ENCODE measurements around the gene ASPHD2.
A peak's percentile ranks its signal among the peaks of the same experiment; 100 is the strongest.
"Not testable (repeated sequence)": the region's sequence is repeated elsewhere in the genome, so short reads cannot be mapped to it uniquely, and the experiment has no call there.

Gene ASPHD2, protein sequence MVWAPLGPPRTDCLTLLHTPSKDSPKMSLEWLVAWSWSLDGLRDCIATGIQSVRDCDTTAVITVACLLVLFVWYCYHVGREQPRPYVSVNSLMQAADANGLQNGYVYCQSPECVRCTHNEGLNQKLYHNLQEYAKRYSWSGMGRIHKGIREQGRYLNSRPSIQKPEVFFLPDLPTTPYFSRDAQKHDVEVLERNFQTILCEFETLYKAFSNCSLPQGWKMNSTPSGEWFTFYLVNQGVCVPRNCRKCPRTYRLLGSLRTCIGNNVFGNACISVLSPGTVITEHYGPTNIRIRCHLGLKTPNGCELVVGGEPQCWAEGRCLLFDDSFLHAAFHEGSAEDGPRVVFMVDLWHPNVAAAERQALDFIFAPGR

DNA sequence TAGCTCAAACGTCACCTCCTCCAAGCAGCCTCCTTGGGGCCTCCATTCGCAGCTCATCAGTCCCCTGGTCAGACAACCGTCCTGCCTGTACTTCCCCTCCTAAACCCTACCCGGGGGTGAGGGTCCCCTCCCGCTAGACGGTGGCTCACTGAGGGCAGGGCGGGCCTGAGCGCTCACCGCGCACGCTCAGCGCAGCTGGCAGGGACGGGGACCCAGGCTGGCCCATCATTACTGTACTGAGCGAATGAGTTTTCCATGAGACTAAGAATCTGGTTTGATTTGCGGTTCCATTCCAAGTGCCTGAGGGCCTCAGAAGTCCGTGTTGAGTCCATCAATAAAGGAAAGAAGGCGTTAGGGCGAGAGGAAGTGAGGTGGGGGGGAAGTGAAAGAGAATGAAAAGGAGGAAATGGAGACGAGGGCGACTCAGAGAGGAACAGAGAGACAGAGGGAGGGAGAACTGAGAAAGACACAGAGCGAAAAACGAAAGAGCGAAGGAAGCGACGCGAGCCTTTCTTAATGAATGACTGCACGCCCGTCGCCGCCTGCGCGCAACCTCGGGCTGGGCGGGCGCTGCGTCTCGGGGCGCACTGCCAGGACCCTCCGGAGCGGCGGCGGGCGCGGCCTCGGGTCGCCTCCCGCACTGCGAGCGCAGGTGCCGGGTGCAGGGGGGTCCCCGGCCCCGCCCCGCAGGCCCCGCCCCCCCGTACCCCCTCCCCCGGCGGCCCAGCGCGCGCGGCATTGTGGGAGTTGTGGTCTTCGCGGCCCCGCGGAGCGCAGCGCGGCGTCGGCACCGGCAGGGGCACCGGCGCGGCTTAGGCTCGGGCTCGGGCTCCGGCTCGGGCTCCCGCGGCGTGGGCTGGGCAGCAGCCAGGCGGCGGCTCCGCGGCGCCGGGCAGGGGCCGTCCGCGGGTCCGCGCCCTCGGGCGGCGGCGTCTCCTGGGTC is at the start of gene ASPHD2:
TSS of gene ASPHD2 (plus strand) at position 746 of the 943 bp plus-strand sequence. CDS start 4,356 bp downstream, outside the sequence.
- peak; percentile 76 for DNase-seq

DNA sequence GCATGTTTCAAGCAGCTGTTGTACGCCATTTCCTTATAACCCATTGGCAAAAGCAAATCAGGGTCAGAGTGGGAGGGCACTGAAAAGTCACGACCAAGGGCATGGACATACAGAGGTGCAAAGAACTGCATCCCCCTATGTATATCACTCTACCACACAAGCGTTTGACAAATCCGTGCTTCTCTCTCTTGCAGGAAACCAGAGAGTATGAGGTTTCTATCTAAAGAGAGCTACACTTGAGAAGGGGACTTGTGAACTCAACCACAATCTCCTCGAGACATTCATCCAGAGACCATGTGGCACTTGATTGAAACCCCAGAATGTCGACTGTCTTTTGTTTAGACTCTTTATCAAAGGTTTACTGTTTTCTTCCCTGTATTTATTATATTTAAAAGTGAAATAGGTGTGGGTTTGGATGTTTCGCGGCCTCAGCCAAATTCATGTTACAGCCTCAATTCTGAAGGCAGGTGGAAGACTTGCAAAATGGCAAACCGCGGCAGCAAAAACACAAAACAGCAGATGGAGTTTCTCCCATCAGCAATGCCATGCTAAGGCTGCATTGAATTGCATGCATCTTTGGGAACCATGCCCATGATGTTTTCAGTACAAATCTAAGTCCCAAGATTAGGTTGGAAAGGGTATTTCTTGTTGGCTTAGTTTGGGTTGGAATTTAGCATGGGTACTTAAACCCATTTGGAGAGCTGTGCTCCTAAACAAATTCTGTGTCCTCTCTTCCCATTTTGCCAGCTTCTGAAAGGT is 48.8 kb upstream of the ASPHD2 start:
- DNase-seq = no peak

DNA sequence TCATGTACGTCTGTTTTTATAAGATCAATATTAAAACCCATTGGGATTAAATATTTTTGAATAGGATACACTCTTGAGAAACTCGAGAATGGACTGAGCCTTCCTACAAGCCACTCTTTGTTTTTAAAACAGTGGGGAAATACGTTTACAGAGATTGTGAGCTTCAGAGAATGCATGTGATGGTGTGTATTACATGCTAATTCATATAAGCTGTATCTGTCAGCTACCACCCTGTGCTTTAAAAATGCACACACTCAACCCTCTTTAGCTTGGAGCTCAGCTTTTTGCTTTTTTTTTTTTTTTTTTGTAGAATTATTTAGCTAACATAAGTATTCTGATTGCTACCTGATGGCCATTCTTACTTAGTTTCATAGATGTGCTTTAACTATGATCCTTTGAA is 46.3 kb upstream of the ASPHD2 start:
- no peak for DNase-seq

DNA sequence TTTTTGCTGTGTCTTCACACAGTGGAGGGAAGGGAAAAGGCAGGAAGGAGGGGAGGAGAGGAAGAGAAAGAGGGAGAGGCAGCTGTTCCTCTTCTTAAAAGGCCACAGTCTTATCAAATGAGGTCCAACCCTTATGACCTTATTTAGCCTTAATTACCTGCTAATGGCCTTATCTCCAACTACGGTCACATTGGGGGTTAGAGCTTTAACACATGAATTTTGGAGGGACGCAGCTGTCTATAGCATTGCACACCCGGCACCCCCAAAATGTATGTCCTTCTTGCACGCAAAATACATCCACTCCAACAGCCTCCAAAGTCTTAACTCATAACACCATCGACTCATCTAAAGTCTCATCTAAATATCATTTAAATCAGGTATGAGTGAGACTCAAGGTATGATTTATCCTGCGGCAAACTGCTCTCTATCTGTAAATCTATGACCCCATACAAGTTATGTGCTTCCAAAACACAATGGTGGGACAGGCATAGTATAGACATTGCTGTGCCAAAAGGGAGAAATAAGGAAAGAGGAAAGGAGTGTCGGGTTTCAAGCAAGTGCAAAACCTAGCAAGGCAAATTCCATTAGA is 45.0 kb upstream of the ASPHD2 start:
- DNase-seq = no peak

DNA sequence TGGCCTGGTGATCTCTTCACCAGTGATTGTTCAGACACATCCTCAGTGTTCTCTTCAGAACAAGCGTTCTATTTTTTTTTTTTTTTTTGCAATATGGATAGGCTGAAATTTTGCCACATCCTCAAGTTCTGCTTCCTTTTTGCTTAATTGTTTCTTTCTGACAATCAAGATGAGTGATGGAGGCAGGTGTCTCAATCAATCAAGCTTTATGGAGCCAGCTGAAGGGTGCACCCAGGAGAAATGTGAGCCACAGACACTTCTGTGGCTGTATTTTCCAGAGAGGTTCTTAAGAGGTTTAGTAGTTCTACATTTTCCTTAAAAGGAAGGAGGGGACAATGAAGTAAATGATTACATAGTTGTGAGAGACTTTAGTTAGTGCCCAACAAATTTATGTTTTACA is 43.9 kb upstream of the ASPHD2 start:
- no peak for DNase-seq

DNA sequence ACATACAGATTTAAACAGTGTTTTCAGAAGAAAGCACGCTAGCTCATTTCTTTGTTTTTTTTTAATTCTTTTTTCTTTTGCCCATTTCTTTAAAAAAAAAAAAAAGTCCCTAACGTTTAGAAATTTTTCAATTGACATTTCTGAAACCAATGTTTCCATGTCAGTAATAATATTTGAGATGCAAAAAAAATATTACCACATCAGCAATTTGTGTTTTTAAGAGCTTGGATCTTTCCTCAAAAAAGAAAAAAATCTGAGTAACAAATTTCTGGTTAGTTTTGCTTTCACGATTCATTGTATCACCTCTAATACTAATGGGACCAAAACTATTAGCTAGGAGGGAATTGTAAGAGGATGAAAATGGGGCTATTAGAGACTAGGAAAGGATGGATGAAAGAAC is 39.9 kb upstream of the ASPHD2 start:
- DNase-seq = no peak

DNA sequence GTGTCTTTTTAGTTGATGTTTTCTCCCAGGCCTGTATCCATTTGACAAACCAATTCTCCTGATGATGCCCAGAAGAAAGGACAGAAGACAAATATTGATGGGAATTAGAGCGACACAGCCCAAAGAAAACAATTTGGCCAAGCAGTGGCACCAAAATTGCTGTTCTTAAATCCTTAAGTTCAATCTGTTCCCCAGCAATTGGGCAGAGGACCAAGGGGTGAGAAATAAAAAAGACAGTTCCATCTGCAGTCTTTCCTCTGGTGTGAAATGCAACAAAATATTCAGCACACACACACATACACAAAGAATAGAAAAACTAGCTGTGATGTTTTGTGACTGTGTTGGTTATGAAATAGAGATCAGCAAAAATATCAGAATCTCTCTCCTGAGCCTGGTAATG is 38.0 kb upstream of the ASPHD2 start:
- no peak for DNase-seq

DNA sequence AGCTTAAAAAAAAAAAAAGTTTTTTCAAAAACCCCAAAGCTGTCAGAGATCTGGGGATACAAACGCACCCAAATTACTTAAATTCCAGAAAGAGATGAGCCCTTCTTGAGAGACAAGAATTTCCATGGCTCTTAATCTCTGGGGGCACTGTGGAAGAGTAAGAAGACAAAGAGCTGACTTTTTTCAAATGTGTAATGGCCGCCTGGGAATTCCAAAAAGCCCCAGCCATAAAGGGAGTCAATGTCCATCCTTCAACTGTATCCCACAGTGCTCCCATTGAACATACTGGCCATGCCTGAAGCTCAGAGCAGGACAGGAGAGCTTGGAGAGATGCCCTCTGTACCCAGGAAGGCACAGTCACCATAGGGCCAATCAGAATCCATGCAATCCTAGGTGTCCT is 37.4 kb upstream of the ASPHD2 start:
- DNase-seq = no peak

DNA sequence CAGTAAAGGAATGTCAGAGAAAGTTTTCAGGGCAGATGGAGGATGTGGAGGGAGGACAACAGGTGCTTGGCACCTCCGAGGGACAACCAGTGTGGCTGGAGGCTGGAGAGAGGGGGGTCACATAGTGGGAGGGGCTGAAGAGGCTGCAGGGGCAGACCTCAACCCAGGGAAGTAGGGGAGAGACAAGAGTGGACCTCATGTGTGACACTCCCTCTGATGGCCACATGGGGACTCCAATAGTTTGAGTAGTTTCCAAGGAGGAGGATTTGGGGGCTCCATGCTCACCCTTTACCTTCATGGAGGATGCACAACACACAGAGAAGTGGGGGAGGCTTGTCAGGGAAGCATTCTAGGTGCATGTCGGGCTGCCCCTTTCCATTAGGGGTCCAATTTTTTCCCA is 35.1 kb upstream of the ASPHD2 start:
- DNase-seq = no peak

DNA sequence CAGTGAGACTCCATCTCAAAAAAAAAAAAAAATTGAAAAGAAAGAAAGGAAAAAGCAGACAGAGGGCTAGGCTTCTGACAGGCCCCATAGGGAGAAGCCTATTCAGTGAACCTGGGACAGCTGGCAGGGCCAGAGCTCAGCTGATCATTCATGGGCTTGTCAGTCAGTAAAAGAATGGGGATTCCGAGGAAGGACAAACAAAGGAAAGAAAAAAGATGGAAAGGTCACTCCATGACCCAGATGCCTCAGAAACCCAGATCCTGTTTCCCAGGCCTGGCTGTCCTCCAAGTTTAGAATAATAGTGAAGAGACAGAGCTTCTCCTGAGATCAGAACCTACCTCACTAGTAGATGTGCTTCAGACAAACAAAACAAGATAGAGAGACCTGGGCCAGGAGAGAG is 34.3 kb upstream of the ASPHD2 start:
- DNase-seq = no peak

DNA sequence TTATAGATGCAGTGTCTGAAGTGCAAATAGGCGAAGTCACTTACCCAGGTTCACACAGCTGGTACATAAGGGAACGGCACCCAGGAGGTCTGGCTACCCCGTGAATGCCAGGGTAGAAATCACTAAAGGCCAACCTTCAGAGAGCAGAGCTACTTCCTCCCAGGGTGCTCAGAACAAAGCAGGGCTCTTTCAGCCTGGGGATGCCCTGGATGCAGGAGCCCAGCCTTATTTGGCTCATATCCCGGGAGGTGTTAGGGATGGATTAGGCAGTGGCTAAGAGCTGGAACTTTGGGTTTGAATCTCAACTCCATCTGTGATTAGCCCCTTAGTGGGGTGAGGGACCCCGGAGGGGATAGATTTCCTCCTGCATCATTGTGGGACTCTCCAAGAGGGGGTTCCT is 33.1 kb upstream of the ASPHD2 start:
- no peak for DNase-seq

DNA sequence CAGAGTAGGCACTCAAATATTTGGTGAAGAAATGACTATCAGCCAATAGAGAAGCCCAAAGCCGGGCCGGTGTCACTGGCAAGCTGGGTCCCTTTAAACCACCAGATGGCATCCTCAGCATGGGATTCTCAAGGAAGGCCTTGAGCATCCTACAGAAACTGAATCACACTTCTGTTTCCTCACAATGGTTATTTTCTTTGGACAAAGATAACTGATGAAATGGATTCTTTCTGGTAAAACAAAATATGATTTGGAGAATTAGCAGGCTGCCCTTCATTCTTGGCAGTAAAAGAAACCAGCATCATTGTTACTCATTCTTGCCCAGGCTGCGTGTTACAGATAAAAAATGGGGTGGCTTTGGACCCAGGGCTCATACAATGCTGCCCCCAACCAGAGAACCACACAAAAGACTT is 30.3 kb upstream of the ASPHD2 start:
- DNase-seq = peak; percentile 42

DNA sequence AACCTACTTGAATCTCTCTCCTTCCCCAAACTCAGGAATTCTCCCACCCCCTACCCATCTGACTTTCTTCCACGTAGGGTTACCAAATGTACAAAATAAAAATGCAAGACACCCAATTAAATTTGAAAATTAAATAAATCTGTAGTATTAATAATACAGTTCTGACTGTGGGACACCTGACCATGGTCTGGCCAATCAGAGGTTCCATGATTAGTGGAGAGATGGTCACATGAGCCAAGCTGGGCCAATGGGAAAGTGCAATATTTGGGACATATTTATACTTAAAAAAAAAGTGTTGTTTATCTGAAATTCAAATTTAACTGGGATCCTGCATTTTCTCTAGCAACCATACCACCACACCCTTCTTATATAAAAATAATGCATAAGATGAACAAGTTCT is 29.8 kb upstream of the ASPHD2 start:
- DNase-seq = no peak

DNA sequence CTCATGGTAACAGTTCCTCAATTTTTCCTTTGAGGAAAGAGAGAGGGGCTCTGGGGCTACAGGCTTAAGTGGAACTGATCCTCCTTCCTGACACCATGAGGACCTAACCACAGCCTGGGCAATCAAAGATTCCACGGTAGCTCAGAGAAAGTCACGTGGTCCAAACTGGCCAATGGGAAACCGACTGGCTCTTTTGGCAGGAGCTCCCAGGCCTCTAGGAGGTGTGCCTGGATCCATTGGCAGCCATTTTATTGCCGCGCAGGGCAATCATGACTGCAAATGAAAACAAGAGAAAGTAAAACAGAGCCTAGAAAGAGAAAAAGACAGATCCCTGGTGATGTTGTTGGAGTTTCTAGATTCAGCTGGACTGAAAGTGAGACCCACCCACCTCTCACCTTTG is 27.3 kb upstream of the ASPHD2 start:
- DNase-seq = no peak

DNA sequence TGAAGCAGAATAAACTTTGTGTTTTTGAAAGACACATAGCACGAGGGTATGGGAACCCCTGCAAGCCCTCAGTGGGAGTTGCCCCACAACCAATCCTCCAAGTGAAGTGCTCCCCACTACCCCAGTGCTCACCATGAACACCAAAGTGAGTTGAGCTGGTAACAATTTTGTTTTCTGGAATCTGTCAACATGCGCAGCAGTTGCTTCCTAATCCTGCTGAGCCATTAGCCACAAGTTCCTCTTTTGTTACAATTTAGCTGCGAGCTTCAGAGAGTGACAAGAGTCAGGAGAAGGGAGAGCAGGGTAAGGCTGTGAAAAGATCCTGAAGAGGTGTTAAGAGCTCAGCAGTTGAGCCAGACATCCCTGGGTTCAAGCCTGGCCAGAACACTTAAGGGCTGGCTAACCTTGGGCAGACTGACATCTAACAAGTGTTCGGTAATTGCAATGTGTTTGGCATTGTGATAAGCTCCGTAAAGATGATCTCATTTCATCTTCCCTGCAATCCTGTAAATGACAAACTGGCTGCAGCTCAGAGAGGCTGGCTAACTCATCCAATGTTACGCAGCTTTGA is 24.1 kb upstream of the ASPHD2 start:
- no peak for DNase-seq

DNA sequence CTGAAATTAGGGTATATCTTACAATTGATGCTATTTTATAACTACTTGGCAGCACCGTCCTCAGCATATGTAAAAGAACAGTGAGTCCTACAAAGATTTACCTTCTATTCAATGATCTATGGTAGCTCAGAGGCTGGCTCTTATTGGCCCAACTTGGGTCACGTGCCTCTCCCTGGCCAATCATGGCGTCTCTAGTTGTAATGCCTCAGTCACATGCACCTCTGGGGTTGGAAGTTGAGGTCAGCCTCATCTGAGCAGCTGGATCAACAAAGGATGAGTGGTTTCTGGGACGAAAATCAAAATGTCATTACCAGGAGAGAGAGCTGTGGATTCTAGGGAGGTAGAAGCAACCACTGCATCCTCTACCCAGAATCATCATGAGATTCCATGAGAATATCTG is 22.9 kb upstream of the ASPHD2 start:
- DNase-seq = no peak

DNA sequence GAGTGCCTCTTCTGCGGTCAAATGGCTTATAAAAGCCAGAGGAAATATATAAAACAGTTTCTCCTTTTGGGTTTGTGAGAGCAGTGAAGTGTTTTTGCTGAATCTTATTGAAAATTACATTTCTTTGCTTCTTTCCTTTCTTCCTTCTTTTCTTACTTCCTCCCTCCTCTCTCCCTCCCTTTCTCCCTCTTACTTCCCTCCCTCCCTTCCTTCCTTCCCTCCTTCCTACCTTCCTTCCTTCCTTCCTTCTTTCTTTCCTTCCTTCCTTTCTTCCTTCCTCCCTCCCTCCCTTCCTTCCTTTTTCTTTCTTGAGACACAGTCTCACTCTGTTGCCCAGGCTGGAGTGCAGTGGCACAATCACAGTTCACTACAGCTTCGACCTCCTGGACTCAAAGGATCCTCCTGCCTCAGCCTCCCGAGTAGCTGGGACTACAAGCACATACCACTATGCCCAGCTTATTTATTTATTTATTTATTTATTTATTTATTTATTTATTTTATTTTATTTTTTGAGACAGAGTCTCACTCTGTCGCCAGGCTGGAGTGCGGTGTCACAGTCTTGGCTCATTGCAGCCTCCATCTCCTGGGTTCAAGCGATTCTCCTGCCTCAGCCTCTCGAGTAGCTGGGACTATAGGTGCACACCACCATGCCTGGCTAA is 20.4 kb upstream of the ASPHD2 start:
- DNase-seq = not testable (repeated sequence)

DNA sequence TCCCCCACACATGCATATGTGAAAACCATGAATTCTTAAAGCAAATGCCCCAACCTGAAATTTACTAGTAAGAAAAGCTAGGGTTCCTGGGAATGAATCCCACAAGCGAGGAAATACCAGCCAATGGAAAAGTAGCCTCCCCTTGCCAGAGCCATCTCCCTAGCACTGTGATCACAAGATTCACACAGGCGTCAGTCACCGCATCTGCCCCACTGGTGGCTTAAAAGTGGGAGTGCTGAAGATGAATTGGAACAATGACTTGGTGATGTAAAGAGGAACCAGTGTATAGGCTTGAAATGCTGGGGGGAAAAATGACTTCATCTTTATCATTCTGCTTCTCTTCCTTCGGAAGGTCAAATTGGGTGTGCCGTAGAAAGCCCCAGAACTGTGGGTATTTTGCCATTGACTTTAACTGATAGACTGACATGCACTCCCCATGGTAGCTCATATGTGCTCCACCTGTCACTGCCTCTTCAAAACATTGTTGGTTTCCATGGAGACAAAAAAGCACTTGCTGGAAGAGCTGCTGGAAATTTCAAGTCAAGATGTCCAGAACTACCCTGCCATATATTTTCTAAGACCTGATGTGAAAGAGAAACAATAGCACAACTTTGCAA is 19.2 kb upstream of the ASPHD2 start:
- DNase-seq = no peak

DNA sequence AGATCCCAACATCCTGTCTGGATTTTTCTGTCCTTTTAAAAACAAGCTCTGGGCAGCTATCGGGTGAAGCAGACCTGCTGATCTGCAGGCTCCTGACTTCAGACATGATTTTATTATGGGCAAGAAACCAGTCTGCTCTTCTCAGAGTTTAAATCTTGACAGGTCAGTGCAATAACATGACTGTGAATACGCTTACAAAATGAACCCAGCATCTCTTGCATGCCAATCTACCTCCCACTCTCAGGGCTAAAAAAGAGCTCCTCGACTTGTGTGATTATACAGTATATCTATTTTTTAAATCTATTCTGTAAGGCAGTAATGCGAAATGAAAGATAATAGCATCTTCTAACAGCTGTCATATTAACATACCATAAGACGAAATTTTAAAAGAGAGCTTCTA is 18.7 kb upstream of the ASPHD2 start:
- no peak for DNase-seq

DNA sequence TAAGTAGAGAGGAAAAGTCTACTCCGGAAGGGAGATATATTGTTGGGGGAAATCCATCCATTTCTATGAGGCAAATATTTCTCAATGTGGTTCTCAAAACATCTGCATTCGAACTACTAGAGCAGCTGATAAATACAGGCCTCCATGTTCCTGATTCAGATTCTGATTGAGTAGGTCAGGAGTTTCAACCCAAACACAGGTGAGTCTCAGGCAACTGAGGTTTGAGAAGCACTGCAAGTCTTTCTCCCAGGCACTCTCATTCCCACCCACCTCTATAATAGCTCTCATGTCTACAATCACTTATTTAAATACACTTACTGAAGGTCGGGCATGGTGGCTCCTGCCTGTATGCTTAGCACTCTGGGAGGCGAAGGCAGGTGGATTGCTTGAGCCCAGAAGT is 14.7 kb upstream of the ASPHD2 start:
- DNase-seq = no peak

DNA sequence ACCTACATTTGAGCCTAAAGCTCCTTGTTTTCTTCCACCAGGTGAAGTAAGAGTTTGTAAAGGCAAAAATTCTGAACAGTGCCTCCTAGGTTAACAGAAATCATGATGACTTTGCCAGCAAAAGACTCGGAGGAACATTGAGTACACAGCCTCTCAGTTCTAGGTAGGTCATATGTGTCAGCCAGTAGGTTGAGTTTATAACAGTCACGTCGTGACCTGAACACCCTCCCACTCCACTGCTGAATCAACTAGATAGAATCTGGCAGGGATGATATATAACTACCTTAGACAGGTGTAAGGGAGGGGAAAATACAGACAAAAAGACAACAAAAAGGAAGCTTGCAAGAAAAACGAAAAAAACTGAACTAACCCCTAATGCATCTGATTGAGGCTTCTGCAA is 12.8 kb upstream of the ASPHD2 start:
- no peak for DNase-seq

Measured in activated CD4-positive, alpha-beta T cell treated with anti-CD3 and anti-CD28 coated beads, Interleukin-2, amount 50 U/mL, for 1 hour (primary cell).